Prostate gland (tissue), 2 donors: ENCODE results near the gene ZNF74.
"Not testable (repeated sequence)": the region's sequence is repeated elsewhere in the genome, so short reads cannot be mapped to it uniquely, and the experiment has no call there.

ENCODE experiments used
- POLR2A ChIP-seq: fragments of 450-650 bp; IDR thresholded peaks from one replicate; pipeline ENCODE4 v1.6.1; 2016; ENCODE audit warnings: antibody characterized with exemption, mild to moderate bottlenecking
- POLR2AphosphoS5 ChIP-seq: sonication (generic); formaldehyde crosslinking; IDR thresholded peaks from one replicate; pipeline ENCODE4 v1.6.1; 2017; ENCODE audit warnings: antibody characterized with exemption
- TF ChIP-seq, protein P1 (sequence below), 4 experiments: fragments of 200-600 bp in 2 of 4; fragments of 450-650 bp in 2 of 4; sonication (generic) in 2 of 4; IDR thresholded peaks; 1 replicate in 3 of 4; 2 replicates in 1 of 4; pipeline ENCODE4 v1.5.1; 2016 to 2019; ENCODE audit warnings: antibody characterized with exemption in 4 of 4, mild to moderate bottlenecking in 2 of 4, moderate library complexity in 2 of 4

DNA sequence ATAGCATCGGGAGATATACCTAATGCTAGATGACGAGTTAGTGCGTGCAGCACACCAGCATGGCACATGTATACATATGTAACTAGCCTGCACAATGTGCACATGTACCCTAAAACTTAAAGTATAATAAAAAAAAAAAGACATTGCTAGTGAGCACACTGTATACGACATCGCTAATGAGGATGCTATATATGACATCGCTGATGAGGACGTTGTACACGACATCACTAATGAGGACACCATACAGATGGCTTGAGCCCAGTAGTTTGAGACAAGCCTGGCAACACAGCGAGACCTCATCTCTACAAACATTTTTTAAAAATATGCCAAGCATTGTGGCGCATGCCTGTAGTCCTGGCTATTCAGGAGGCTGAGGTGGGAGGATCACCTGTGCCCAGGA lies 31.5 kb upstream of the ZNF74 start:
- TF ChIP-seq, protein P1, sequence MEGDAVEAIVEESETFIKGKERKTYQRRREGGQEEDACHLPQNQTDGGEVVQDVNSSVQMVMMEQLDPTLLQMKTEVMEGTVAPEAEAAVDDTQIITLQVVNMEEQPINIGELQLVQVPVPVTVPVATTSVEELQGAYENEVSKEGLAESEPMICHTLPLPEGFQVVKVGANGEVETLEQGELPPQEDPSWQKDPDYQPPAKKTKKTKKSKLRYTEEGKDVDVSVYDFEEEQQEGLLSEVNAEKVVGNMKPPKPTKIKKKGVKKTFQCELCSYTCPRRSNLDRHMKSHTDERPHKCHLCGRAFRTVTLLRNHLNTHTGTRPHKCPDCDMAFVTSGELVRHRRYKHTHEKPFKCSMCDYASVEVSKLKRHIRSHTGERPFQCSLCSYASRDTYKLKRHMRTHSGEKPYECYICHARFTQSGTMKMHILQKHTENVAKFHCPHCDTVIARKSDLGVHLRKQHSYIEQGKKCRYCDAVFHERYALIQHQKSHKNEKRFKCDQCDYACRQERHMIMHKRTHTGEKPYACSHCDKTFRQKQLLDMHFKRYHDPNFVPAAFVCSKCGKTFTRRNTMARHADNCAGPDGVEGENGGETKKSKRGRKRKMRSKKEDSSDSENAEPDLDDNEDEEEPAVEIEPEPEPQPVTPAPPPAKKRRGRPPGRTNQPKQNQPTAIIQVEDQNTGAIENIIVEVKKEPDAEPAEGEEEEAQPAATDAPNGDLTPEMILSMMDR (IDR thresholded peaks at IDR 0.05): not testable (repeated sequence)
- TF ChIP-seq POLR2A, POLR2AphosphoS5: not testable (repeated sequence)
